ENCODE measurements around the gene ESRRA.

DNA sequence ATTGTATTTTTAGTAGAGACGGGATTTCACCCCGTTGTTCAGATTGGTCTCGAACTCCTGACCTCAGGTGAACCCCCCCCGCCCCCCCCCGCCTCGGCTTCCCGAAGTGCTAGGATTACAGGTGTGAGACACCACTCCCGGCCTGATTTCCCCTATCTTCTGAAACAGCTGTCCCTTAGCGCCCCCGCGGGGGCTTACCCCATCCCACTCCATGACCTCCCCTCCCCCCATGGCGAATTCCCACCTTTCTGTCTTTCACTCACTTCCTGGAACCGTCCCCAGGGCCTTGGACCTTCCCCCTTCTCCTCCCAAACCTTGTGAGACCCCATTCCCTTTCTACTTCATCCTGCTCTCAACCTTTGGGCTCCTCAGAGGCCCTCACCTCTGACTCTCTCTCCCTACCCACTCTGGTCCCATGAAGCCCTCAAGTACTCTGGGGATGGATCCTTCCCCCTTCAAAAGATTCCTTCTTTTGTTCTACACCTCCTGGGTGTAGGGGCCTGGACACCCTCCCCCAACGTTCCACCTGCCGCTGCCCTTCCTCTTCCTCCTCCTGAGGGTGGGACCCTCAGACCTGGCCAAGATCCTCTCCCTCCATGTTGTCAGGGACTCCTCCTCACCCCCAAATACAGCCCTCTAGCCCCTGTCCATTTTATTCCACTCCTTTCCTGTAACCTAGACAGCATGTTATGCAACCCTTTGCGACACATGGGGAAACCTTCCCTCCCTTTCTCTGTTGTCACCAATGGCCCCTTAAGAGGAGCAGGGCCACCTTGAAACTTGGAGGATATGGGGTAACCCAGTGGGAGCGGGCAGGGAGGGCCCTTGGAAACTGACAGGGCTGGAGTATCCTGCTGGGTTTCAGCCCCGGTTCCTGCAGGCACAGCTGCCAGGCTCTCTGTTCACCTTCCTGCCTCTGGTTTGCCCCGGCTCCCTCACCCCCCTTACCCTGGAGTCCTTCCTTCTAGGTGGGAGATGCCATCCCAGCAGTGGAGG is 13.7 kb downstream of the ESRRA start:
- TF ChIP-seq CTCF (IDR thresholded peaks at IDR 0.05) = no peak
- no peak for TF ChIP-seq POLR2AphosphoS5 (IDR thresholded peaks at IDR 0.05)
- no peak for TF ChIP-seq POLR2A (IDR thresholded peaks at IDR 0.05; ENCODE audit: low read depth)
- no peak for TF ChIP-seq EP300 (IDR thresholded peaks at IDR 0.05)
